SH-SY5Y (cell line): ENCODE data around the gene TNFRSF1A.

ENCODE experiments used
- GATA2 ChIP-seq: IDR thresholded peaks from 2 replicates; pipeline ENCODE4 v1.6.1; 2011; ENCODE audit warnings: mild to moderate bottlenecking, low read depth, low read length
- GATA3 ChIP-seq: IDR thresholded peaks from 2 replicates; pipeline ENCODE4 v1.6.1; 2011; ENCODE audit warnings: low read depth, mild to moderate bottlenecking, low read length, moderate library complexity

- TF ChIP-seq GATA3, result no peak
- no peak for TF ChIP-seq GATA2
These were observed 30.6 kb upstream of the TNFRSF1A start for GRCh38 chr12:6372403-6373003.
